ENCODE results near the gene CELF1. TPM values are rescaled to one million over a fixed set of nuclear protein-coding genes. Genes with fewer than 3 reads are reported as not detected.

The CELF1 gene
- total and polyA plus RNA-seq, 2 experiments from 2014 or later: 124 to 233 TPM

GRCh38 chr11:47449541-47449940 is 103.4 kb downstream of the CELF1 start:
- DNase-seq (ENCODE audit: low spot score): no peak
- Mint-ChIP-seq H3K27me3 (ENCODE audit: insufficient read depth, low read depth, poor library complexity) (peaks cover 3% of the 10 kb centered on the region), H3K9me3 (peaks cover 4% of the 10 kb centered on the region; the same call in 1 of the 3 replicates), H3K36me3 (ENCODE audit: low read depth) (peaks cover 2% of the 10 kb centered on the region; the same call in 1 of the 3 replicates), H3K4me1 (0 out of 3 replicates have a peak, but pooled peaks cover 2% of the 10 kb centered on the region), H3K27ac (no peak overlapping the region), H3K4me3 (no peak overlapping the region)
- no peaks in the 10 kb centered on the region for H3K79me2 ChIP-seq (replicated peaks; ENCODE audit: insufficient read depth)
- no peak overlapping the region for H3K27ac ChIP-seq (ENCODE audit: low read depth)
- TF ChIP-seq ZNF331 (CRISPR knock-in tag; IDR thresholded peaks at IDR 0.05; ENCODE audit: low read depth) (no peak), REST (IDR thresholded peaks at IDR 0.05; ENCODE audit: unreplicated experiment) (no peak), EZH2phosphoT487 (IDR thresholded peaks at IDR 0.05; ENCODE audit: unreplicated experiment) (no peak), ZNF462 (CRISPR knock-in tag; IDR thresholded peaks at IDR 0.05) (no peak), ETS1 (IDR thresholded peaks at IDR 0.05) (no peak), CREB1 (CRISPR knock-in tag; IDR thresholded peaks at IDR 0.05; ENCODE audit: low read depth) (no peak), POLR2AphosphoS5 (IDR thresholded peaks at IDR 0.05; ENCODE audit: low read depth) (no peak)
- no peaks in the 10 kb centered on the region for H3K9me2 ChIP-seq (ENCODE audit: insufficient read depth)
- H4K20me1 ChIP-seq (replicated peaks; ENCODE audit: insufficient read depth): no peaks in the 10 kb centered on the region
- ATAC-seq: no peak
- no peak overlapping the region for H2AFZ ChIP-seq
- H3F3A ChIP-seq (replicated peaks; ENCODE audit: low read depth): no peaks in the 10 kb centered on the region
- H3K27me3 ChIP-seq (ENCODE audit: insufficient read depth): no peaks in the 10 kb centered on the region
- no peaks in the 10 kb centered on the region for H3K4me1 ChIP-seq (ENCODE audit: insufficient read depth)
- no peak overlapping the region for H3K4me2 ChIP-seq
- no peaks in the 10 kb centered on the region for H3K36me3 ChIP-seq (ENCODE audit: insufficient read depth)
- no peak overlapping the region for H3K4me3 ChIP-seq

Data from GM23338 (cell line).